Choroid plexus epithelial cell (primary cell): ENCODE data around the gene FTCD.

Experiments
- DNase-seq: peaks from one replicate; pipeline ENCODE4 v3.0.0-alpha.2; 2010; ENCODE audit warnings: low read depth
- H3K4me3 ChIP-seq: 2 replicates; pipeline ENCODE4 v1.5.1; 2011; ENCODE audit warnings: low read depth, mild to moderate bottlenecking, control low read depth, low read length, moderate library complexity
- TF ChIP-seq, protein P1 (sequence below): conservative IDR thresholded peaks from 2 replicates; pipeline ENCODE4 v1.5.1; 2011; ENCODE audit warnings: low read depth, mild to moderate bottlenecking, control low read depth, inconsistent platforms, low read length, moderate library complexity

The FTCD gene

DNA sequence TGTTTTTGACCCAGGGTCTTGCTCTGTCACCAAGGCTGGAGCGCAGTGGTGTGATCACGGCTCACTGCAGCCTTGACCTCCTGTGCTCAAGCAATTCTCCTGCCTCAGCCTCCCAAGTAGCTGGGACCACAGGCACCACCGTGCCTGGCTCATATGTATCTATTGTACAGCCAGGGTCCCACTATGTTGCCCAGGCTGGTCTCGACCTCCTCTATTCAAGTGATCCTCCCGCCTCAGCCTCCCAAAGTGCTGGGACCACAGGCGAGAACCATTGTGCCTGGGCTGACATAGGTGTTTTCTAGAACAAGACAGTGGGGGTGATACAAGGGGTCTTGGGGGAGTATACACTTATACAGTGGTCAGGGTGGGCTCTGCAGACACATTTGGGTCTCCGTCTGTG, 17.5 kb downstream of the FTCD start:
- TF ChIP-seq, protein P1, sequence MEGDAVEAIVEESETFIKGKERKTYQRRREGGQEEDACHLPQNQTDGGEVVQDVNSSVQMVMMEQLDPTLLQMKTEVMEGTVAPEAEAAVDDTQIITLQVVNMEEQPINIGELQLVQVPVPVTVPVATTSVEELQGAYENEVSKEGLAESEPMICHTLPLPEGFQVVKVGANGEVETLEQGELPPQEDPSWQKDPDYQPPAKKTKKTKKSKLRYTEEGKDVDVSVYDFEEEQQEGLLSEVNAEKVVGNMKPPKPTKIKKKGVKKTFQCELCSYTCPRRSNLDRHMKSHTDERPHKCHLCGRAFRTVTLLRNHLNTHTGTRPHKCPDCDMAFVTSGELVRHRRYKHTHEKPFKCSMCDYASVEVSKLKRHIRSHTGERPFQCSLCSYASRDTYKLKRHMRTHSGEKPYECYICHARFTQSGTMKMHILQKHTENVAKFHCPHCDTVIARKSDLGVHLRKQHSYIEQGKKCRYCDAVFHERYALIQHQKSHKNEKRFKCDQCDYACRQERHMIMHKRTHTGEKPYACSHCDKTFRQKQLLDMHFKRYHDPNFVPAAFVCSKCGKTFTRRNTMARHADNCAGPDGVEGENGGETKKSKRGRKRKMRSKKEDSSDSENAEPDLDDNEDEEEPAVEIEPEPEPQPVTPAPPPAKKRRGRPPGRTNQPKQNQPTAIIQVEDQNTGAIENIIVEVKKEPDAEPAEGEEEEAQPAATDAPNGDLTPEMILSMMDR, result no peak
- no peak overlapping the region for H3K4me3 ChIP-seq
- no peak for DNase-seq

DNA sequence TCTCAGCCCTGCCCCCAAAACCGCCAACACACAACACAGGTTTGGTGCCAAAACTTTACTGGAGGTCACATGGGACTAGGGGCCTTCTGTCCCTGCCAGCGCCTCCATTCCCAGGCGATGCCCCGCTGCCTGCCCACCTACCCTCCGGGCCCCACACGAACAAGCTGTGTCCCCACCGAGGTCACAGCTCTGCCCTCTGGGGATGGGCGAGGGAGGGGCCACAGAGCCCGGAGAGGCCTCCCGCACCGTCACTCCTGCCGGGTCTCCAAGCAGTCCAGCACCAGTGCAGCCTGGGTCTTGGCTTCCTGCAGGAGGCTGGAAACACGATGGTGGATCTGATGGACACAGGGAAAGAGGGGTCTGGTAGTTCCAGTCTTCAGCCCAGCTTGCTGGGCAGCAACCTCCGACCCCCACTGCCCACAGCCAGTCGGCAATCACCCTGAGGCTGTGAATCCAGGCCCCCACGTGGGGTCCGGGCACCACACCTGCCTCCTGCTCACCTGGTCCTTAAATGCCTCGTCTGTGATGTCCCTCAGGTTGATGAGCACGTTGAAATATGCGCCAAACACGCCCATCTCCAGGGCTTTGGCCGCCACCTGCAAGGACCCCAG, 18.5 kb downstream of the FTCD start:
- TF ChIP-seq, protein P1, result no peak
- H3K4me3 ChIP-seq, result no peak overlapping the region
- no peak for DNase-seq

DNA sequence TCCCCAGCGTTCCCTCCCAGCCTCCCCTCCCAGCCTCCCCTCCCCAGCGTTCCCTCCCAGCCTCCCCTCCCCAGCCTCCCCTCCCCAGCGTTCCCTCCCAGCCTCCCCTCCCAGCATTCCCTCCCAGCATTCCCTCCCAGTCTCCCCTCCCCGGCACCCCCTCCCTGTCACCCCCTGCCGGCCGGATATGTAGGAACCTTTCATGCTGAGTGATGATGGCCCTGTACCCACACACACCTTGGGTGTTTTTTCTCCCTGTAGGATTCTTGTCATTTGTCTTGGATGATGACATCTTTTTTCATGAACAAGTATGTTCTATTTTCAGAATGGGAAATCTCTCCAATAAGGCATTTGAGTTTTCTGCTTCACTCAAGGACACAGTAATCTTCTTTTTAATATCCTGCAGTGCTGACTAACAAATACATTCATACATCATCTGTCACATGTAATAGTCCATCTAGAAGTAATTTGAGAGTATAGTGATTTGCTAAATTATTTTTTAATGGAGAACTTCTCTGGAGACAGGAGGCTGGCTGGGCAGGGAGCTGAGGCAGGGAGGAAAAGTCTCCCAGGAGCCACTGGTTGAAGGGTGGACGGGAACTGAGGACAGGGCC, 19.5 kb downstream of the FTCD start:
- TF ChIP-seq, protein P1, result no peak
- DNase-seq, result no peak
- no peak overlapping the region for H3K4me3 ChIP-seq

DNA sequence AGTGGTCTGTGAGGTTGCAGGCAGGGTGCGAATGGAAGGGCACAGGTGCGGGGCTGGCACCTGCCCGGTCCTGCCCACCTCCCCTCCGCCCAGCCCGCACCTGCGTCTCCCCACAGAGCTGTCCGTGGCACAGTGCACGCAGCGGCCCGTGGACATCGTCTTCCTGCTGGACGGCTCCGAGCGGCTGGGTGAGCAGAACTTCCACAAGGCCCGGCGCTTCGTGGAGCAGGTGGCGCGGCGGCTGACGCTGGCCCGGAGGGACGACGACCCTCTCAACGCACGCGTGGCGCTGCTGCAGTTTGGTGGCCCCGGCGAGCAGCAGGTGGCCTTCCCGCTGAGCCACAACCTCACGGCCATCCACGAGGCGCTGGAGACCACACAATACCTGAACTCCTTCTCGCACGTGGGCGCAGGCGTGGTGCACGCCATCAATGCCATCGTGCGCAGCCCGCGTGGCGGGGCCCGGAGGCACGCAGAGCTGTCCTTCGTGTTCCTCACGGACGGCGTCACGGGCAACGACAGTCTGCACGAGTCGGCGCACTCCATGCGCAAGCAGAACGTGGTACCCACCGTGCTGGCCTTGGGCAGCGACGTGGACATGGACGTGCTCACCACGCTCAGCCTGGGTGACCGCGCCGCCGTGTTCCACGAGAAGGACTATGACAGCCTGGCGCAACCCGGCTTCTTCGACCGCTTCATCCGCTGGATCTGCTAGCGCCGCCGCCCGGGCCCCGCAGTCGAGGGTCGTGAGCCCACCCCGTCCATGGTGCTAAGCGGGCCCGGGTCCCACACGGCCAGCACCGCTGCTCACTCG, 23.3 kb downstream of the FTCD start:
- no peak for DNase-seq
- TF ChIP-seq, protein P1, result no peak
- H3K4me3 ChIP-seq, result no peak overlapping the region

DNA sequence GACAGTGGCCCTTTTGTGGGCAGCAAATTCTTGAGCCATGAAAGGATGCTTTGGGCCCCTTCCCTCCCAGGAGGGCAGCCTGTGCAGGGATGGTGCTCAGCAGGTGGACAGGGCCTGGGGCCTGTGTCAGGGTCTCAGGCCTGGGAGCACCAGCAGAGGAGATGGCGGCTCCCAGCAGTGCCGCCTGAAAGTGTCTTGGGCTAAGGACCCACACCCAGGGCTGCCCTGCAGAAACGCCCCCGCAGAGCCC, 23.9 kb downstream of the FTCD start:
- H3K4me3 ChIP-seq, result no peak overlapping the region
- TF ChIP-seq, protein P1, result no peak
- no peak for DNase-seq

DNA sequence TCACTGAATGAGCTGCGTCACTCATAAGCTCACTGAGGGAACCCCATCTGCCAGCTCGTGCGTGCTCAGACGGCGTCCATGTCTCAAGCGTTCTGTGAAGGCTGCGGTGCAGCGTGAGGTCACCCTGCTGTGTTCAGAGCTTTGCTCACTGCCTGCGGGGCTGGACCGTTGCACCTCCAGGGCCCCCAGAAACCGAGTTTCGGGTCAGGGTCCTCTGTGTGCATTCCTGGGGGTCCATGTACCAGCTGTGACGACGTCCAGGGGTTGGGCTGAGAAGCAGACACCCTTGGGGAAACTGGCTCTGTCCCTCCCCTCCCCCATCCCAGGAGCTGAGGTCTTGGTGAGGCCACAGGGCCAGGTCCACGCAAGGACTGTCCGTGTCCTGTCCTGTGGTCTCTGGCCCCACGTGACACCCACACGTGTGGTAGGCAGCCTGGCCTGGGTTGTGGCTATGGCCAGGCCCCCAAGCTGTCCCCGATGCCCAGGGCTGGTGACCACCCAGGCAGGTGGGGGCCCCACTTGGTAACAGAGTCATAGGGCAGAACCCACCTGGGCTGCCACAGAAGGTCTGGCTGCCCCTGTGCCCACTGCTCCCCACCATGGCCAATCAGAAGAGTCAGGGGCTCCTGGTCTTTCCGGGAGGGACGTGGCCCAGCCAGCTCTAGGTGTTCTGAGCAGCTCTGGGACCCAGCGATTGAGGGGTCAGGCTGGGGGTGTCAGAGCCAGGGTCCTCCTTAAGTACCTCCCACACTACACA, 24.4 kb downstream of the FTCD start:
- DNase-seq, result no peak

More for the DNA sequence above, 24.4 kb downstream of the FTCD start:
- H3K4me3 ChIP-seq, result no peak overlapping the region
- TF ChIP-seq, protein P1, result no peak
